ENCODE data around the gene PHIP.

PHIP gene

DNA sequence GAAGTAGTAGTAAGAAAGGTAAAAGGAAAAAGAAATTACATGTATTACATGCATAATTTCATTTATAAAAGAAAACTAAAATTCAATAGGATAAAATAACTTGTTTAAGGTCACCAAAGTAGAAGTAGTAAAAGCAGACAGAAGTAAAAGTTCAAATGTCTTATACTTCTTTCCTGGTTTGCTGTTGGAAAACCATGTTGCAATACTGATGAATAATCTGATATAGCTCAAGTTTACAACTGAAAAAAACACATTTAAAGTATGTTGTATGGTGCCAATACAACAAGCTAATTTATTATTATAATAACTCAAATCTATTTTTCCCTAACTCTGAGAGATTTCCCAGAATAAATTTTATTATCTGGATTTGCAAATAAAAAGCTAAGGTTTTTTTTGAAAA is 78.3 kb downstream of the PHIP start:
- TF ChIP-seq, protein P1, sequence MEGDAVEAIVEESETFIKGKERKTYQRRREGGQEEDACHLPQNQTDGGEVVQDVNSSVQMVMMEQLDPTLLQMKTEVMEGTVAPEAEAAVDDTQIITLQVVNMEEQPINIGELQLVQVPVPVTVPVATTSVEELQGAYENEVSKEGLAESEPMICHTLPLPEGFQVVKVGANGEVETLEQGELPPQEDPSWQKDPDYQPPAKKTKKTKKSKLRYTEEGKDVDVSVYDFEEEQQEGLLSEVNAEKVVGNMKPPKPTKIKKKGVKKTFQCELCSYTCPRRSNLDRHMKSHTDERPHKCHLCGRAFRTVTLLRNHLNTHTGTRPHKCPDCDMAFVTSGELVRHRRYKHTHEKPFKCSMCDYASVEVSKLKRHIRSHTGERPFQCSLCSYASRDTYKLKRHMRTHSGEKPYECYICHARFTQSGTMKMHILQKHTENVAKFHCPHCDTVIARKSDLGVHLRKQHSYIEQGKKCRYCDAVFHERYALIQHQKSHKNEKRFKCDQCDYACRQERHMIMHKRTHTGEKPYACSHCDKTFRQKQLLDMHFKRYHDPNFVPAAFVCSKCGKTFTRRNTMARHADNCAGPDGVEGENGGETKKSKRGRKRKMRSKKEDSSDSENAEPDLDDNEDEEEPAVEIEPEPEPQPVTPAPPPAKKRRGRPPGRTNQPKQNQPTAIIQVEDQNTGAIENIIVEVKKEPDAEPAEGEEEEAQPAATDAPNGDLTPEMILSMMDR (conservative IDR thresholded peaks at IDR 0.05; ENCODE audit: low read length) = no peak
- no peak overlapping the region for H3K4me3 ChIP-seq (ENCODE audit: low read length)
- no peak for DNase-seq (ENCODE audit: low read depth)

DNA sequence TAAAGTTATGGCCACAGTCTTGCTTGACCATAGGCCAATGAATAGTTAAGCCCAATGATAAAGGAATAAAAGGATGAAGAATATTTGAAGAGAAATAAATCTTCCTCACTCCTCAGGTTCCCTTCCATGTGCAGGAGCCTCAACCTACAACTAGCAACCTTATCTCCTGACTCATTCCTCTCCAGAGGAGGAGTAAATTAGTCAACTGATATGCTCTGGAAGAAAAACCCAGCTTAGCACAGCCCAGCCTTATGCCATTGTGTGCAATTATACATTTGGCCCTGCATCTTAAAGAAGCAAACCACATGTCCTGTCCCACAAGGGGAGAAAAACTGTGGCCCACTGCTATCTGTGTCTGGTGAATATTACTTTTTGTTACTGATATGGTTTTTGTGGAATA is 82.1 kb downstream of the PHIP start:
- TF ChIP-seq, protein P1 (conservative IDR thresholded peaks at IDR 0.05; ENCODE audit: low read length) = no peak
- DNase-seq (ENCODE audit: low read depth) = no peak

GRCh38 chr6:78995346-78995745 is 82.7 kb downstream of the PHIP start:
- TF ChIP-seq, protein P1 (conservative IDR thresholded peaks at IDR 0.05; ENCODE audit: low read length) = no peak
- DNase-seq (ENCODE audit: low read depth) = no peak

More for the DNA sequence above, 82.1 kb downstream of the PHIP start:
- no peak overlapping the region for H3K4me3 ChIP-seq (ENCODE audit: low read length)

GRCh38 chr6:78993955-78994354 is 84.1 kb downstream of the PHIP start:
- DNase-seq (ENCODE audit: low read depth) = no peak
- TF ChIP-seq, protein P1 (conservative IDR thresholded peaks at IDR 0.05; ENCODE audit: low read length) = no peak
- H3K4me3 ChIP-seq (ENCODE audit: low read length) = no peak overlapping the region

More at GRCh38 chr6:78995346-78995745, 82.7 kb downstream of the PHIP start:
- no peak overlapping the region for H3K4me3 ChIP-seq (ENCODE audit: low read length)

- no peak overlapping the region for H3K4me3 ChIP-seq (ENCODE audit: low read length)
- TF ChIP-seq, protein P1 (conservative IDR thresholded peaks at IDR 0.05; ENCODE audit: low read length) = no peak
- DNase-seq (ENCODE audit: low read depth) = no peak
Observed at GRCh38 chr6:78989191-78989590, 88.9 kb downstream of the PHIP start.

DNA sequence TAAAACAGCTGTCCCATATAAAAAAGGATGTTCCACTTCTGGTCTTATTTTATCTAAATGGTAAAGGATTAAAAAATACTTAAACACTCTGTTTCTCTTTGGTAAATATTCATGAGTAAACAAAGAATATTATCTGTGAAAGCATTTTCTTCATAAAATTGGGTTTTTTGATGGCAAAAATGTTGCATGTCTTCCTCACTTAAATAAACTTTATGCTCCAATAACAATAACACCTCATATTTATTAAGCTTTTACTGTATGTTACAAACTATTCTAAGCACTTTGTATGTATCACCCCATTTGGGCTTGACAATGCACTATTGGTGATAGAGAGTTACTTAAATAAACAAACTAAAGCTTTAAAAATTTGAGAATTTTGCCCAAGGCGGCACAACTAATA is 91.9 kb downstream of the PHIP start:
- no peak overlapping the region for H3K4me3 ChIP-seq (ENCODE audit: low read length)

DNA sequence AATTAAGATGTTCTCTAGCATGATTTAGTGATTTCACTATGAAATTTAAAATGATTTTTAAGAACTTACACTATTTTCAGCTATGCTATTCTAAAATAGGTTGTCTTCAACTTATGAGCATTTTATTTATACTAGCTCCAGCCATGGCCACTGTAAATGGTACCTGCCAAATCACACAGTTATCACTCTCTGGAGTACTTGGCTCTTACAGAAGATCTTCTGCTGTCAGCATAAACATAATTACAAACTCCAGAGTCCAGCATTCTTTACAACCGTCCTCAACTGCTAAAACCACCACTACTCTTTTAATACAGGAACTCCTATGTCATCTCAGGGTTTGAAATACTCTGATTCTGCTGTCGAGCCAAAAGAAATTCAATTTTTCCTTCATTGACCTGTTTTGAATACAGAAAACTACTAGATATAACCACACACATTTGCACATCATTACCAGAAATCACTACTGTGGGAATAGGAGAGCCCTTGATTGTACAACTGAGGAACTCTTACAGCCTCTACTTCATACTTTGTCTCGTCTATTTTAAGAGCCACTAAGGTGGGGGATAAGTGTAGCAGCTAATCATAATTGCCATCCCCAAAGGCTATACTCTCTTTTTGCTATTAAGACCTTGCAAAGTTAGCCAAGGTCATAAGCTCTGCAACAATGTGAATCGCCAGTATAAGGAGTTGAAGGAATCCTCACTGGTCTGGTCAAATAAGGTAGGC is 93.7 kb downstream of the PHIP start:
- TF ChIP-seq, protein P1 (conservative IDR thresholded peaks at IDR 0.05; ENCODE audit: low read length) = no peak
- no peak for DNase-seq (ENCODE audit: low read depth)
- H3K4me3 ChIP-seq (ENCODE audit: low read length) = no peak overlapping the region

More for the DNA sequence above, 91.9 kb downstream of the PHIP start:
- TF ChIP-seq, protein P1 (conservative IDR thresholded peaks at IDR 0.05; ENCODE audit: low read length) = no peak
- DNase-seq (ENCODE audit: low read depth) = no peak

All from AG10803 (cell line).